Kidney (tissue), 14 donors: ENCODE measurements around the gene SERPINI1. TPM values are rescaled to one million over a fixed set of nuclear protein-coding genes. Genes with fewer than 3 reads are reported as not detected.

ENCODE experiments used
- DNase-seq, 5 donors: peaks; one replicate each; pipeline ENCODE4 v3.0.0-alpha.2; 2013 to 2020
- FAIRE-seq: peaks from 2 replicates; lab custom pipeline; 2012; peaks lifted over from hg19 to GRCh38; lab: Jason Lieb, UNC
- H3K27ac ChIP-seq, 2 donors: one replicate each; pipeline ENCODE4 v1.7.0; 2013; ENCODE audit warnings: low read depth in 2 of 2, low read length in 2 of 2, inconsistent platforms in 1 of 2
- H3K27me3 ChIP-seq: one replicate; pipeline ENCODE4 v1.7.1; 2013; ENCODE audit warnings: low read length, inconsistent platforms; ENCODE audit not compliant: control insufficient read depth, insufficient read depth
- H3K36me3 ChIP-seq, 3 donors: one replicate each; pipeline versions ENCODE4 v1.7.0 to v1.7.1; 2013; ENCODE audit warnings: low read length in 3 of 3, control low read depth in 1 of 3, inconsistent platforms in 1 of 3; ENCODE audit not compliant: insufficient read depth in 3 of 3, control insufficient read depth in 2 of 3
- H3K4me1 ChIP-seq, 3 donors: one replicate each; pipeline versions ENCODE4 v1.7.0 to v1.7.1; 2013; ENCODE audit warnings: low read length in 3 of 3, inconsistent platforms in 1 of 3, low read depth in 1 of 3; ENCODE audit not compliant: control insufficient read depth in 2 of 3, insufficient read depth in 2 of 3
- H3K4me3 ChIP-seq, 3 donors: one replicate each; pipeline versions ENCODE4 v1.7.0 to v1.8.1; 2013; ENCODE audit warnings: low read length in 3 of 3, control low read depth in 1 of 3, inconsistent platforms in 1 of 3
- H3K9ac ChIP-seq, 3 donors: one replicate each; pipeline versions ENCODE4 v1.7.0 to v1.7.1; 2013; ENCODE audit warnings: low read length in 3 of 3, control low read depth in 1 of 3, inconsistent platforms in 1 of 3
- H3K9me3 ChIP-seq, 3 donors: one replicate each; pipeline versions ENCODE4 v1.7.0 to v1.7.1; 2013; ENCODE audit warnings: low read length in 3 of 3, control low read depth in 1 of 3, inconsistent platforms in 1 of 3; ENCODE audit not compliant: control insufficient read depth in 2 of 3, insufficient read depth in 1 of 3
- intact Hi-C: fragments of 100-400 bp; cut with DNase I; formaldehyde crosslinking; loops from one replicate; pipeline ENCODE4 v1.11.1; 2022
- polyA plus RNA-seq: library from polyadenylated mRNA; stranded (reverse); fragments of 350-450 nt; fragmentation: Illumina TruSeq; extraction: RNeasy Lipid Tissue Mini Kit (QIAGEN cat#74804); gene quantifications from one replicate; pipeline ENCODE4 v1.2.3, GENCODE V29; 2014; ENCODE audit warnings: low read depth, low replicate concordance; ENCODE audit not compliant: insufficient read depth
- total RNA-seq: library from RNA; stranded (reverse); fragmentation: NEBNext Ultra II Directional; extraction: Animal tissue kit (Norgen Biotek cat#: 25700); gene quantifications from one replicate; pipeline ENCODE4 v1.2.1, GENCODE V29; 2021
- TF ChIP-seq, protein P1 (sequence below): IDR thresholded peaks from 3 replicates; pipeline ENCODE4 v1.5.1; 2012; ENCODE audit warnings: mild to moderate bottlenecking, moderate library complexity, borderline replicate concordance; ENCODE audit not compliant: insufficient read depth; ENCODE audit errors: extremely low read depth
- donor health status: control.
- donor health status: control.
- donor health status: control.
- donor health status: control.
- donor health status: control.
- donor health status: DM: yes; HTN: yes; CAD: no.
- donor health status: Normal renal cell carcinoma (clear cell type).

SERPINI1 gene
- total and polyA plus RNA-seq, 2 donors from 2014 or later: 9.5 to 35.3 TPM

DNA sequence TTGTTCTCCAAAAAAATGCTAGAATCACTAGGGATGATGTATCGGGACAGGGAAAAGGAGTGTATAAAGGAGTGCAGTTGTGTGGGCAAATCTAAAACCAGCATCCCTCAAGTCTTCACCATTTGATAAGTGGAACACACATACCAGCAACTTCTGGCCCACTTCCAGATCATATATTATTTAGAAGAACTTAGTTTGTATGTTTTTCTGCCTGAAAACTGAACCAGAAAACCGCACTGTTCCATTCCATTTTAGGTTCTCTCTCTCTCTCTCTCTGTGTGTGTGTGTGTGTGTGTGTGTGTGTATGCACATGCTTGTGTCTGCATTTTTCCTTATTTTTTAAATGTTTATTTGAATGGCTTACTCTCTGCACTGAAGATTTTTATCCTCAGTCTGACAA is 93.5 kb downstream of the SERPINI1 start:
- no peak overlapping the region for H3K9ac ChIP-seq
- intact Hi-C loops: no loop called here
- H3K9me3 ChIP-seq: no peaks in the 10 kb centered on the region
- H3K4me1 ChIP-seq: no peaks in the 10 kb centered on the region
- no peak overlapping the region for H3K4me3 ChIP-seq
- TF ChIP-seq, protein P1, sequence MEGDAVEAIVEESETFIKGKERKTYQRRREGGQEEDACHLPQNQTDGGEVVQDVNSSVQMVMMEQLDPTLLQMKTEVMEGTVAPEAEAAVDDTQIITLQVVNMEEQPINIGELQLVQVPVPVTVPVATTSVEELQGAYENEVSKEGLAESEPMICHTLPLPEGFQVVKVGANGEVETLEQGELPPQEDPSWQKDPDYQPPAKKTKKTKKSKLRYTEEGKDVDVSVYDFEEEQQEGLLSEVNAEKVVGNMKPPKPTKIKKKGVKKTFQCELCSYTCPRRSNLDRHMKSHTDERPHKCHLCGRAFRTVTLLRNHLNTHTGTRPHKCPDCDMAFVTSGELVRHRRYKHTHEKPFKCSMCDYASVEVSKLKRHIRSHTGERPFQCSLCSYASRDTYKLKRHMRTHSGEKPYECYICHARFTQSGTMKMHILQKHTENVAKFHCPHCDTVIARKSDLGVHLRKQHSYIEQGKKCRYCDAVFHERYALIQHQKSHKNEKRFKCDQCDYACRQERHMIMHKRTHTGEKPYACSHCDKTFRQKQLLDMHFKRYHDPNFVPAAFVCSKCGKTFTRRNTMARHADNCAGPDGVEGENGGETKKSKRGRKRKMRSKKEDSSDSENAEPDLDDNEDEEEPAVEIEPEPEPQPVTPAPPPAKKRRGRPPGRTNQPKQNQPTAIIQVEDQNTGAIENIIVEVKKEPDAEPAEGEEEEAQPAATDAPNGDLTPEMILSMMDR: no peak
- DNase-seq (no peak), FAIRE-seq (no peak)
- H3K27me3 ChIP-seq: no peaks in the 10 kb centered on the region
- no peak overlapping the region for H3K27ac ChIP-seq
- no peaks in the 10 kb centered on the region for H3K36me3 ChIP-seq

DNA sequence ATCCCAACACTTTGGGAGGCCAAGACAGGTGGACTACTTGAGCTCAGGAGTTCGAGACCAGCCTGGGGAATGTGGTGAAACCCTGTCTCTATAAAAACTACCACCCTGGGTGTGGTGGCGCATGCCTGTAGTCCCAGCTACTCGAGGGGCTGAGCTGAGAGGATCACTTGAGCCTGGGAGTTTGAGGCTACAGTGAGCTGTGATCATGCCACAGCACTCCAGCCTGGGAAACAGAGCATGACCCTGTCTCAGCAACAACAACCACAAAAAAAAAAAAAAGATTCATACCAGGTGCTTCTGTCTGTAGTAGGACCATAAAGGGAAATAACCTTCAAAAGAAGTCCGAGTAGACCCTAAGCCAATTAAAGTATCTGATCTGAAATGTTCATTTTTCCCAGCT is 94.5 kb downstream of the SERPINI1 start:
- H3K36me3 ChIP-seq: no peaks in the 10 kb centered on the region
- DNase-seq (no peak), FAIRE-seq (no peak)
- no peaks in the 10 kb centered on the region for H3K9me3 ChIP-seq
- no peak overlapping the region for H3K27ac ChIP-seq
- H3K4me3 ChIP-seq: no peak overlapping the region
- intact Hi-C loops: no loop called here
- no peak overlapping the region for H3K9ac ChIP-seq
- TF ChIP-seq, protein P1: no peak
- H3K27me3 ChIP-seq: no peaks in the 10 kb centered on the region
- H3K4me1 ChIP-seq: no peaks in the 10 kb centered on the region

DNA sequence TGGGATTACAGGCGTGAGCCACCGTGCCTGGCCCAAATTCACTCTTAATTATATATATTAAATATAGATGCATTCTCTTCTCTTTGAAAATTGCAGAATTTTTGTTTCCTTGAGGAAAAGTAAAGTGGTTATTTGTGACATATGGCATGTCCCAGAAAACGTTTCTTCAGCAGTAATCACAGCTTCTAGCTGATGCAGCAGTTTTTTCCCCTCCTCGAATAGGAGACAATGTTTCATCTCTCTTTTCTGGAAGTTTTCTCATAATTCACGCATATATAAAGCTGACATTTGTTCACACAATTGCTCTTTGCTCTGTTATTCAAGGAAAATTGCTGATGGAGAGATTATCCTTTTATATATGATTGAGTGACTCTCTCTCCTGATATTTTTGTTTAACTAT is 99.8 kb downstream of the SERPINI1 start:
- Histone ChIP-seq H3K4me1 (no peaks in the 10 kb centered on the region), H3K27me3 (no peaks in the 10 kb centered on the region), H3K36me3 (no peaks in the 10 kb centered on the region), H3K27ac (no peak overlapping the region), H3K9ac (no peak overlapping the region), H3K9me3 (no peaks in the 10 kb centered on the region), H3K4me3 (no peak overlapping the region)
- intact Hi-C loops: no loop called here
- TF ChIP-seq, protein P1: no peak
- FAIRE-seq: no peak
- no peak for DNase-seq

DNA sequence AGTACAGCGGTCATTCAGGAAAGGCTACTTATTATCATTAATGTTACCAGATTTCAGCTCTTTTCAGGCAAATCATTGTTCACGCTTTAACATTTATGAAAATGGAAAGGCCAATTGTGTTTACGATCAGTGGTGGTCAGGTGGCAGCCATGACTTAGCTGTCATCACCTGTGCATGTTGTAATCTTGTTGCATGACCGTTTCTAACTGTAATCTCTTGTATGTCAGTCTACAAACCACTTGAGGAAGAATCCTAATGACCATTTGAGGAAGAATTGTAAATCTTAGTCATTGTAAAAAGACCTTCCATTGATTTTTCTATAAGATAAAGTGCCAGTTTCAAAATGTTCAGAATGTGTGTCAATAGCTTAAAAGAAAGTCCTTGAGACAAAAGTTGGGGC is 100.4 kb downstream of the SERPINI1 start:
- TF ChIP-seq, protein P1: no peak
- Histone ChIP-seq H3K36me3 (no peaks in the 10 kb centered on the region), H3K27ac (no peak overlapping the region), H3K4me1 (no peaks in the 10 kb centered on the region), H3K4me3 (no peak overlapping the region), H3K27me3 (no peaks in the 10 kb centered on the region), H3K9me3 (no peaks in the 10 kb centered on the region), H3K9ac (no peak overlapping the region)
- DNase-seq (no peak), FAIRE-seq (no peak)
- intact Hi-C loops: no loop called here
